GM20000 (cell line): ENCODE measurements around the gene PRL.

Source experiments
- DNase-seq: peaks from one replicate; pipeline ENCODE4 v3.0.0; 2012; ENCODE audit warnings: low spot score
- TF ChIP-seq, protein P1 (sequence below): IDR thresholded peaks from 2 replicates; pipeline ENCODE4 v1.5.1; 2012; ENCODE audit warnings: mild to moderate bottlenecking, control low read depth; ENCODE audit errors: extremely low read depth, missing control alignments

Gene PRL

DNA sequence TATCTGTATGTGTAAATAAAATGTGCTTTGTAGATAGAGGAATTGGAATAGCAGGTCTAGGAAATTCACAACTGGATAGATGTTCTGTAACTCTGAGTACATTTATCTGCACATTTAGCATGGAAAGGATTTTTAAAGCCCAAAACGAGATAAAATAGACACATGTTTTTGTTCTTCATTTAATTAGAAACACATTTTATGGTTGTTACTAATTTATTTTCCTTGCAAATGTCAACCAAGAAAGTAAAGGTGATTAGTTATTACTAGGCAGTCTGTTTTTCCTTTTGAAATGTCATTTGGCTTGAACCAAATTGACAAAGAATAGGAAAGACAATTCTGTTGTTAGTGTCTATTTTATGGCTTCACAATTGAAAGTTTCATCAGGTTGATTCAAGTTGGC, 769 bp downstream of the PRL start:
- DNase-seq = no peak
- TF ChIP-seq, protein P1, sequence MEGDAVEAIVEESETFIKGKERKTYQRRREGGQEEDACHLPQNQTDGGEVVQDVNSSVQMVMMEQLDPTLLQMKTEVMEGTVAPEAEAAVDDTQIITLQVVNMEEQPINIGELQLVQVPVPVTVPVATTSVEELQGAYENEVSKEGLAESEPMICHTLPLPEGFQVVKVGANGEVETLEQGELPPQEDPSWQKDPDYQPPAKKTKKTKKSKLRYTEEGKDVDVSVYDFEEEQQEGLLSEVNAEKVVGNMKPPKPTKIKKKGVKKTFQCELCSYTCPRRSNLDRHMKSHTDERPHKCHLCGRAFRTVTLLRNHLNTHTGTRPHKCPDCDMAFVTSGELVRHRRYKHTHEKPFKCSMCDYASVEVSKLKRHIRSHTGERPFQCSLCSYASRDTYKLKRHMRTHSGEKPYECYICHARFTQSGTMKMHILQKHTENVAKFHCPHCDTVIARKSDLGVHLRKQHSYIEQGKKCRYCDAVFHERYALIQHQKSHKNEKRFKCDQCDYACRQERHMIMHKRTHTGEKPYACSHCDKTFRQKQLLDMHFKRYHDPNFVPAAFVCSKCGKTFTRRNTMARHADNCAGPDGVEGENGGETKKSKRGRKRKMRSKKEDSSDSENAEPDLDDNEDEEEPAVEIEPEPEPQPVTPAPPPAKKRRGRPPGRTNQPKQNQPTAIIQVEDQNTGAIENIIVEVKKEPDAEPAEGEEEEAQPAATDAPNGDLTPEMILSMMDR = no peak

DNA sequence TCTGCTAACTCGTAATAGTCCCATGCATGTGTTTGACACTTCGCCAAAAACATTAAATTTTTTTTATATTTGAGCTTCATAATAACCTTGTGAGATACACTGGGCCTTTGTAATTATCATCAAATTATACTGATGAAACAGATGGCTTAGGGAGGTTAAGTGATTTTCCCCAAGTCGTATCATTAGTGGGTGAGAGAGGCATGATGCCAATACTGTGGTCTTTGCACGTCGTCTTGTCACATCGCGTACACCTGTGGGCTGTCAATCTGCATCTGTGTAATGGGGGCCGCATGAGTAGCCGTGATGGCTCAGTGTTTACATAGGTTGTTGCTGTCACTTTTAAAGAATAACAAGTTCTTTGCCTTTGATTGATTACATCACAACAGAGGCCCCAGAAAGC, 1.7 kb downstream of the PRL start:
- TF ChIP-seq, protein P1 = no peak
- no peak for DNase-seq

DNA sequence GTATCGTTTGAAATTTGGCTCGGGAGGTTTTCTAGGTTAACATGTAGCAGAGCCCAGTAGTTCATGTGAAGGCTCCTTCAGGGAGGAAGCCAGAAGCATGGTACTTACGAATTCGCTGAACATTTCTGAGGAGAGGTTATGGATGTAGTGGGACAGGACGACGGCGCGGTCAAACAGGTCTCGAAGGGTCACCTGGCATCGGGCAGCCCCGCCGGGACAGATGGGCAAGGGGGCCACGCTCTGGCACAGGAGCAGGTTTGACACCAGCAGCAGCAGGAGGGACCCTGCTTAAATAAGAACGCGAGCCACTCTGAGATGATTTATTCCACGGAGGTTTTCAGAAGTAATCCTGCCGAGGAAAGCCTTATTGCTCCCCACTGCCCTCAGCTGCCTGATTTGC, 2.5 kb downstream of the PRL start:
- DNase-seq = no peak
- TF ChIP-seq, protein P1 = no peak

DNA sequence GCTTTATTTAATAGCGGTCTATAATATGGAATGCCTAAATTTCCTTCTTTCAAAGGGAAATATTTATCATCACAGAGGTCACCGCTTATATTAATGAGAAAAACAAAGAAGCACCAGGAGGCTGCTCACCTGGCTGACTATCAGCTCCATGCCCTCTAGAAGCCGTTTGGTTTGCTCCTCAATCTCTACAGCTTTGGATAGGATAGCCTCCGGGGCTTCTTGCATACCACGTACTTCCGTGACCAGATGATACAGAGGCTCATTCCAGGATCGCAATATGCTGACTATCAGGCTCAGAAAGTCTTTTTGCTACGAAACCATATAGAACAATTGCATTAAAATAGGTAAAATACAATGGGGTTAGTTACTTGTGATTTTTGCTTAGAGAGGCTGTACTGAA, 6.8 kb downstream of the PRL start:
- no peak for DNase-seq
- TF ChIP-seq, protein P1 = no peak

DNA sequence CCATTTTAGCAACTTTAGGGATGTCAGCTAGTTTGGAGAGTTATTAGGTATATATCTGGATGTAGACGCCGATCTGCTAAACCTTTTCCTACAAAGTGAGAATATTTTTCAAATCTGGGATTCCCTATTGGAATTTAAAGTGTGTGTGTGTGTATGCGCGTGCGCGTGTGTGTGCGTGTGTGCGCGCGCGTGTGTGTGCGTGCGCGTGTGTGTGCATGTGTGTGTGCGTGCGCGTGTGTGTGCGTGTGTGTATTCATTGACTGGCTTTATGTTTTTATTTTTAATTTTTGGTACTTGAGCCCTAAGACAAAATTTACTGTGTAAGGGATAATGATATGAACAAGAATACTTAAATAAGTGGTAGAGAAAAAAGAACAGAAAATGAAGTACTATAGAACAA, 8.1 kb downstream of the PRL start:
- TF ChIP-seq, protein P1 = no peak
- no peak for DNase-seq

DNA sequence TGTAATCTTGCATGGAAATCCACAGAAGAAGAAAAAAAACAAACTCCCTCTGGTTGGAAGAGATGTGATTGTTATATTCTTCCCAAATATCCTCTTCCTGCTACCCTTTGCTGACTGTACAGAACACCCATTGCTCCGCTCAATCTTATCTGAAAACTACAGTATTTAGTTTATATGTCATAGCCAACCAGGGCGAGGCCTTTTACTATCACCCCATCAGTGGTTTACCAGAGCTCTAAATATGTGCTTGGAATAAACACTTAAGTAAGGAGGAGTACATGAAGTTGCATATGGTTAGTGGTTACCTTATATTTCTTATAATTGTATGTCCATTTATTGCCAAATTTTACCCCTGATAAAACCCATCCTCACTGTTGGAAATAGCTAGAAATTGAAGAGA, 12.2 kb downstream of the PRL start:
- no peak for DNase-seq
- TF ChIP-seq, protein P1 = no peak

DNA sequence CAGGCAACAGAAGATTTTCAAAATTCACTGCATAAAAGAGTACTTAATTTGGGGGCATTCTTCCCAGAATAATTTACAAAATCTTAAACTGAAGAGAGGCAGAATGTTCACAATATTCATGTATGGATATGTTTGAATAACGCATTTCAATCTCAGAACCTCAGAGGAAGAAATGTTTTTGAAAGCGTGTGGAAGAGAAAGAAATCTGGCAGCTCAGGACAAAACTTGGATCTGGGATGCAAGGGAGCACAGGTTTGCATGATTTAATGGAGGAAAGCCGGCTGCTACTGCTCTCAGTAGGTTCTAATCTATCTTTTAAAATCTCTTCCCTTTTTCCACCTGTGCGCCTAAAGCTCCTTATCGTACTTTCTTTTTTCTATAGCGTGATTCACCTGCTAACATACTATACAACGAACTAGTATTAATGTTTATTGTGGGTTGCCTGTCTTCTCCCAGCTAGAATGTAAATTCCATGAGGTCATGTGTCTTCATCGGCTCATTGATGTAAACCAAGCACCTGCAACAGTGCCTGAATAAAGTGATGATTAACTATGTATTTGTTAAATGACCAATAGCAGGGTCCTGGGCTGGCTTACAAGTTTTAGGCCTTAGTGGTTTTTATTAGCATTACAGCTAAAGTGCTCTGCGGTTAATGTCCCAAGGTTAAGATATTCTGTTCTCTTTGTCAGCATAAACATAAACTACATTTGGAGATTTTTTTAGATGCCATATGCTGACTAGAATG, 15.3 kb downstream of the PRL start:
- TF ChIP-seq, protein P1 = no peak
- no peak for DNase-seq
